Fibroblast of lung (primary cell): Measurements from ENCODE around the gene MAPK4. TPM values are rescaled to one million over a fixed set of nuclear protein-coding genes. Genes with fewer than 3 reads are reported as not detected.

Experiments used
- DNase-seq, 2 donors: peaks; one replicate each; pipeline versions ENCODE4 v3.0.0 to v3.0.0-alpha.2; 2010; ENCODE audit warnings: low read depth in 2 of 2
- H2AFZ ChIP-seq: 2 replicates; pipeline ENCODE4 v1.5.1; 2012; ENCODE audit warnings: low read length, control low read depth, inconsistent platforms
- H3K27ac ChIP-seq: 2 replicates; pipeline ENCODE4 v1.5.1; 2011; ENCODE audit warnings: low read length, control low read depth; ENCODE audit not compliant: insufficient read depth
- H3K27me3 ChIP-seq: 2 replicates; pipeline ENCODE4 v1.5.1; 2011; ENCODE audit warnings: mild to moderate bottlenecking, low read length; ENCODE audit not compliant: control insufficient read depth, insufficient read depth
- H3K36me3 ChIP-seq: 2 replicates; pipeline ENCODE4 v1.5.1; 2011; ENCODE audit warnings: low read length; ENCODE audit not compliant: control insufficient read depth, insufficient read depth
- H3K4me1 ChIP-seq: 2 replicates; pipeline ENCODE4 v1.5.1; 2011; ENCODE audit warnings: low read length; ENCODE audit not compliant: control insufficient read depth, insufficient read depth; ENCODE audit errors: extremely low read depth
- H3K4me2 ChIP-seq: 2 replicates; pipeline ENCODE4 v1.5.1; 2011; ENCODE audit warnings: low read length, control low read depth; ENCODE audit not compliant: insufficient read depth; ENCODE audit errors: extremely low read depth
- H3K4me3 ChIP-seq, 4 experiments: fragments of 200-600 bp in 1 of 4; sonication (generic) in 1 of 4; replicated peaks in 1 of 4; 2 replicates each; pipeline ENCODE4 v1.5.1; 2011 to 2016; ENCODE audit warnings: low read length in 4 of 4, low read depth in 3 of 4, mild to moderate bottlenecking in 3 of 4, control low read depth in 2 of 4, inconsistent platforms in 1 of 4, mixed read lengths in 1 of 4; ENCODE audit not compliant: insufficient read depth in 1 of 4; ENCODE audit errors: control extremely low read depth in 1 of 4
- H3K79me2 ChIP-seq: 2 replicates; pipeline ENCODE4 v1.5.1; 2012; ENCODE audit warnings: mild to moderate bottlenecking, low read length, inconsistent platforms; ENCODE audit not compliant: control insufficient read depth, insufficient read depth
- H3K9ac ChIP-seq: 2 replicates; pipeline ENCODE4 v1.5.1; 2011; ENCODE audit warnings: mild to moderate bottlenecking, low read length, control low read depth; ENCODE audit not compliant: insufficient read depth
- H3K9me3 ChIP-seq: 2 replicates; pipeline ENCODE4 v1.5.1; 2012; ENCODE audit warnings: low read depth, low read length; ENCODE audit not compliant: control insufficient read depth, insufficient read depth
- H4K20me1 ChIP-seq: 2 replicates; pipeline ENCODE4 v1.5.1; 2011; ENCODE audit warnings: low read length; ENCODE audit not compliant: control insufficient read depth, insufficient read depth; ENCODE audit errors: extremely low read depth
- EZH2 ChIP-seq: IDR thresholded peaks from 2 replicates; pipeline ENCODE4 v1.5.1; 2012; ENCODE audit warnings: low read length, control low read depth, mild to moderate bottlenecking; ENCODE audit errors: missing control alignments
- polyA plus RNA-seq, 2 donors: library from polyadenylated mRNA; depleted of rRNA in 1 of 2; stranded (reverse) in 1 of 2; unstranded in 1 of 2; fragments of >200 nt; gene quantifications; 2 replicates each; pipeline ENCODE4 v1.2.1, GENCODE V29; 2011 to 2012; ENCODE audit warnings: missing spikeins in 1 of 2
- total RNA-seq: library from RNA; depleted of rRNA; stranded (reverse); fragments of >200 nt; gene quantifications from 2 replicates; pipeline ENCODE4 v1.2.1, GENCODE V29; 2014
- TF ChIP-seq, protein P1 (sequence below), 2 donors: IDR thresholded peaks in 1 of 2; conservative IDR thresholded peaks in 1 of 2; 1 replicate in 1 of 2; 2 replicates in 1 of 2; pipeline ENCODE4 v1.5.1; 2011 to 2012; ENCODE audit warnings: low read length in 2 of 2, control low read depth in 1 of 2, inconsistent platforms in 1 of 2, low read depth in 1 of 2, mild to moderate bottlenecking in 1 of 2

MAPK4 gene
- total and polyA plus RNA-seq, 2 donors (not counting 1 experiment from before 2014, with no cell fraction given) = not detected

DNA sequence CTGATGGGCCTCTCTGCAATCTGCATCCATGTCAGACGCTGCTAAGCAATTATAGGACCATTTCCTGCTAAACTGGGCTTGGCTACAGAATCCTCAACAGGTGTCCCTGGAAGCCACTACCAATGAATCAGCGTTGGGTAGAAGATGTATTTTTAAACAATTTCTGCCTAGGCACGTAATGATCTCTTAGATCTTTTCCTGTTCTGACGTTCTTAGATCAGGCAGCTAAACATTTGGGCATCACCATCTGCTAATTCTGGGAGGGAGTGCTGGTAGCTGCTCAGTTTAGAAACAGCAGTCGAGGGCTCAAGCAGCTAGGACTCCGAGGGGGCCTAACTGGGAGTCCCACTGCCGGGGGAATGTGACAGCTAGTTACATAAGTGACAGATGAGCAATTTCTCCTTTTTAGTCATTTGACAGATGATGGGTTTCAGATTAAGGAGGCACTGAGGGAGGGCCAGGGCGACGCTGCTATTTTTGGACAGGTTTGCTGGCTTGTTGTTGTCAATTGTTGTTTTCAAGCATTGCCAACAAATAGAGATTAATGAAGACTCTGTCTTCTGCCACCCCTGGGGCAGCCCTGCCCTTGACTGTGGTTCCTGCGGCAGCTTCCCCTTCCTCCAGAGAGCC is 167.2 kb downstream of the MAPK4 start:
- no peaks in the 10 kb centered on the region for H3K9me3 ChIP-seq
- DNase-seq = no peak
- no peak overlapping the region for H3K4me2 ChIP-seq
- no peaks in the 10 kb centered on the region for H3K4me1 ChIP-seq
- no peak overlapping the region for H2AFZ ChIP-seq
- no peaks in the 10 kb centered on the region for H4K20me1 ChIP-seq
- no peaks in the 10 kb centered on the region for H3K36me3 ChIP-seq
- TF ChIP-seq, protein P1, sequence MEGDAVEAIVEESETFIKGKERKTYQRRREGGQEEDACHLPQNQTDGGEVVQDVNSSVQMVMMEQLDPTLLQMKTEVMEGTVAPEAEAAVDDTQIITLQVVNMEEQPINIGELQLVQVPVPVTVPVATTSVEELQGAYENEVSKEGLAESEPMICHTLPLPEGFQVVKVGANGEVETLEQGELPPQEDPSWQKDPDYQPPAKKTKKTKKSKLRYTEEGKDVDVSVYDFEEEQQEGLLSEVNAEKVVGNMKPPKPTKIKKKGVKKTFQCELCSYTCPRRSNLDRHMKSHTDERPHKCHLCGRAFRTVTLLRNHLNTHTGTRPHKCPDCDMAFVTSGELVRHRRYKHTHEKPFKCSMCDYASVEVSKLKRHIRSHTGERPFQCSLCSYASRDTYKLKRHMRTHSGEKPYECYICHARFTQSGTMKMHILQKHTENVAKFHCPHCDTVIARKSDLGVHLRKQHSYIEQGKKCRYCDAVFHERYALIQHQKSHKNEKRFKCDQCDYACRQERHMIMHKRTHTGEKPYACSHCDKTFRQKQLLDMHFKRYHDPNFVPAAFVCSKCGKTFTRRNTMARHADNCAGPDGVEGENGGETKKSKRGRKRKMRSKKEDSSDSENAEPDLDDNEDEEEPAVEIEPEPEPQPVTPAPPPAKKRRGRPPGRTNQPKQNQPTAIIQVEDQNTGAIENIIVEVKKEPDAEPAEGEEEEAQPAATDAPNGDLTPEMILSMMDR (conservative IDR thresholded peaks at IDR 0.05 in 1 of 2, IDR thresholded peaks at IDR 0.05 in 1 of 2; ENCODE audit: low read depth in 1 of 2, low read length in 2 of 2) = no peak
- no peak for TF ChIP-seq EZH2
- no peaks in the 10 kb centered on the region for H3K79me2 ChIP-seq
- no peak overlapping the region for H3K9ac ChIP-seq
- no peaks in the 10 kb centered on the region for H3K27me3 ChIP-seq
- no peak overlapping the region for H3K27ac ChIP-seq
- no peak overlapping the region for H3K4me3 ChIP-seq

DNA sequence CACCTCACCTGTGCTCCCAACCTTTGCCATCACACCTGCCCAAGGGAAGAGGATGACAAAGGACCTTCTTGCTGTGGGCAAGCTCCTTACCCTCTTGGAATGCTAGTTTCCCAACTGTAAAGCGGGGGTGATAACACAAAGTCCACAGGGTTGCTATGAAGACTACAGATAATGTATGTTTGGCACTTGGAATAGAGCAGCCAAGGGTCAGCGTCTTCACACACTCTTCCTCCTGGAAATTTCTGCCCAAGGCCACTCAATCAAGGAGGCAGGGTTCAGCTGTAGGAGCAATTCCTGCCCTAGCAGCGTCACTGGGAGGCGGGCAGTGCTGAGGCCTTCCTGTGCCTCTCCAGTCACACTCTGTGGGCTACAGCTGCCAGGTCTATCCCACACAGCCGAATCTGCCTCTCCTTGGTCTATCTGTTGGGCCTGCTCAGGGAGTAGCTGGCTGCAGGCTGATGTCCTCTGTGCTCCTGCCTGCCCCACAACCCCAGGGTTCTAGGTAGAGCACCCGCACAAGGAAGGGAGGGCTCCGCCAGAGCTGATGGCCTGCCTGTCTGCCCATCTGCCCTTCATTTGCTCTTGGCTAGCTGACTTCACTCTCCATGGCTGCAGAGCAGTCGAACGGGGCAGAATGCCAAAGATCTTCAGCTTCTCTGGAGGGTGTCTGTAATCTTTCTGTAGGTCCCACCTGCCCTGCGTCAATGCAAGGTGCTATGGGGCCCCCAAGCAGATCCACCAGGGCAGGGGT is 168.0 kb downstream of the MAPK4 start:
- DNase-seq = no peak
- Histone ChIP-seq H3K9me3 (no peaks in the 10 kb centered on the region), H3K9ac (no peak overlapping the region), H3K4me2 (no peak overlapping the region), H2AFZ (no peak overlapping the region), H3K36me3 (no peaks in the 10 kb centered on the region), H3K27ac (no peak overlapping the region), H3K4me3 (no peak overlapping the region), H3K4me1 (no peaks in the 10 kb centered on the region), H3K79me2 (no peaks in the 10 kb centered on the region), H3K27me3 (no peaks in the 10 kb centered on the region), H4K20me1 (no peaks in the 10 kb centered on the region)
- TF ChIP-seq, protein P1 (conservative IDR thresholded peaks at IDR 0.05 in 1 of 2, IDR thresholded peaks at IDR 0.05 in 1 of 2; ENCODE audit: low read depth in 1 of 2, low read length in 2 of 2) = no peak
- TF ChIP-seq EZH2 = no peak

DNA sequence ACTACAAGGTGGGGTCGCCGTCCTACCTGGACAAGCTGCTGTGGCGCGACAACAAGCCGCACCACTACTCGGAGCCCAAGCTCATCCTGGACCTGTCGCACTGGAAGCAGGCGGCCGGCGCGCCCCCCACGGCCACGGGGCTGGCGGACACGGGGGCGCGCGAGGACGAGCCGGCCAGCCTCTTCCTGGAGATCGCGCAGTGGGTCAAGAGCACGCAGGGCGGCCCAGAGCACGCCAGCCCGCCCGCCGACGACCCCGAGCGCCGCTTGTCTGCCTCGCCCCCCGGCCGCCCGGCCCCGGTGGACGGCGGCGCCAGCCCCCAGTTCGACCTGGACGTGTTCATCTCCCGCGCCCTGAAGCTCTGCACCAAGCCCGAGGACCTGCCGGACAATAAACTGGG is 169.5 kb downstream of the MAPK4 start:
- Histone ChIP-seq H4K20me1 (no peaks in the 10 kb centered on the region), H3K36me3 (no peaks in the 10 kb centered on the region), H3K9me3 (no peaks in the 10 kb centered on the region), H3K4me1 (no peaks in the 10 kb centered on the region), H2AFZ (no peak overlapping the region), H3K4me2 (no peak overlapping the region), H3K27ac (no peak overlapping the region), H3K4me3 (no peak overlapping the region), H3K27me3 (no peaks in the 10 kb centered on the region), H3K9ac (no peak overlapping the region), H3K79me2 (no peaks in the 10 kb centered on the region)
- no peak for DNase-seq
- no peak for TF ChIP-seq EZH2
- TF ChIP-seq, protein P1 (conservative IDR thresholded peaks at IDR 0.05 in 1 of 2, IDR thresholded peaks at IDR 0.05 in 1 of 2; ENCODE audit: low read depth in 1 of 2, low read length in 2 of 2) = no peak
